GM18499 (cell line): ENCODE results near the gene SSNA1.

Experiments used
- ATAC-seq: cut with Tn5 transposase; IDR thresholded peaks from one replicate; pipeline ENCODE4 v1.9.1; 2021; ENCODE audit warnings: moderate number of reproducible peaks; ENCODE audit not compliant: insufficient read depth, unreplicated experiment

The SSNA1 gene

DNA sequence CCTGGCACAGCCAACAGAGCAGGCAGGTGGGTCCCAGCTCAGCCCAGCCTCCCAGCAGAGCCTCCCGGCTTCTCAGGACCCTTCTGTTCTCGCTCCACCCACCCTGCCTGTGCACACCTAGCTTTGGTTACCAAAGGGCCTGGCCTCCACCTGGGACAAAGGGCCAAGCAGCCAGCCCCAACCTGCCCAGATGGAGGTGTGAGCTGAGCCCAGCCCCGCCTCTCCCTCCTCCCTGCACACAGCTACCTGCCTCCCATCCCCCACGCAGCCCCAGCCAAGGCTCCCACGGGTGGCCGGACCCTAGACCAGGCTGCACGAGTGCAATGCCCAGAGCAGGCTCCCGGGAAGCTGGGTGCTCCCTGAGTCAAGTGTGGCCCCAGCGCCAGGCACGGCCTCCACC lies 6.4 kb downstream of the SSNA1 start:
- ATAC-seq = no peak

DNA sequence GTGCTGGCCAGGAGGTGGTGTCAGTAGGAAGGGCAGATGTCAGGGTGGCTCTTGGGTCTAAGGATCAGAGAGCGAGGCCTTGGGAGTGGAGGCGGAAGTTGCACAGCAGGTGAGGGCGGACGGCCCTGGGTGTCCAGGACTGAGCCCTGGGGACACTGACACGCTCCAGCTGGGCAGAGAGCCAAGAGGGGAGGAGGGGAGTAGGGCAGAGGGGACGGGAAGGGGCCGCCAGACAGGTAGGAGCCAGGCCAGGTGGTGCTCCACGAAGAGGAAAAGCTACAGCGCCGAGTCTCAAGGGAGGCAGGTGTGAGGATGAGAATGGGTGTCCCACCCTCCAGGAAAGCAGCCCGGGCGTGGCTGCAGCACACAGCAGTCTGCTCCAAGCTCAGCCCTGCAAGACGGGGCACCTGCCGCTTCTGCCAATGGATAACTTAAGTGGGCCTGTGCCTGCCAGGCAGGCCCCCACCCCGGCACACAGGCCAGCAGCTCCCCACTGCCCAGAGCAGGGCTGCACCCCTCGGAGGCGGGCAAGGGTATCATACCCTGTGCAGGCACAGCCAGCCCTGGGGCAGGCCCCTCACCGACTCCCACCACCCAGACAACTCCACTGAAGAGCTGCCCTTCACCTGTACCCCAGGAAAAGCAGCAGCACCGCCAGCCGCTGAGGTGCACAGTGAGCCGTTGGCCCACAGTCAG lies 7.2 kb downstream of the SSNA1 start:
- no peak for ATAC-seq

DNA sequence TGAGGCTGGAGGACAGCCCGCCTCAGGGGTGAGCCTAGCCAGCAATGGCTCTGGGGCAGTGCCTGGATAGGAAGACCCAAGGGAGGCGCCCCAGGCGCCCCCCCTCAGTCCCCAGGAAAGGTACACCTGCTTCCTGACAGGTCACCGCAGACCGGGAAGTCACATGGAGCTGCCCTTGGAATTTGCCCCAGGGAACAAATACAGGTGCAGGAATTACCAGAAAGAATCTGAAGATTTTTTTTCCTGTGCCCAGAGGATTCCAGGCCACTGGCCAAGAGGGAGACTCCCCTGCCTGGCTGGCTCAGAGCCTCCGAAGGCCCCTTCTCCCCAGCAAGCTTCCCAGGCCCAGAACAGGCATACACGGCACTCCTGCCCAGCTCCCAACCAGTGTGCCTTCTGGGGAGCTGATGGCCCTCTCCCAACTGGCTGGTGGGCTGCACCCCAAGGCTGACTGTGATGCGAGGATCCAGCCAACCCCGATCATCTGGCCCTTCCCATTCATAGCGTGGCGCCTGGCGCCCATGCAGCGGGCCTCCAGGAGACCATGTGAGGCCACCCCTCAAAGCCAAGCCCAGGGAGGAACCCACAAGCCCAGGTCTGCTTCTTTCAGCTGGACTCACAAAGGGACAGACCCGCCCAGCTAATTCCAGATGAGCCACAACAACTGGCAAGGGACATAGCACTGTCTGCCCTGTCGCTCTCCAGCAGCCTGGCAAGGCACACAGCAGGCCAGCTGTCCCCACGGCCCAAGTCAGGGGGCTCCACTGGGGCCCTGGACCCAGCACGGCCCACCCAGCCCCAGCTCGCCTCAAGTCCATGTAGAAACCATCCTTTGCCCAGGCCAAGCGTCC lies 9.8 kb downstream of the SSNA1 start:
- ATAC-seq = no peak

DNA sequence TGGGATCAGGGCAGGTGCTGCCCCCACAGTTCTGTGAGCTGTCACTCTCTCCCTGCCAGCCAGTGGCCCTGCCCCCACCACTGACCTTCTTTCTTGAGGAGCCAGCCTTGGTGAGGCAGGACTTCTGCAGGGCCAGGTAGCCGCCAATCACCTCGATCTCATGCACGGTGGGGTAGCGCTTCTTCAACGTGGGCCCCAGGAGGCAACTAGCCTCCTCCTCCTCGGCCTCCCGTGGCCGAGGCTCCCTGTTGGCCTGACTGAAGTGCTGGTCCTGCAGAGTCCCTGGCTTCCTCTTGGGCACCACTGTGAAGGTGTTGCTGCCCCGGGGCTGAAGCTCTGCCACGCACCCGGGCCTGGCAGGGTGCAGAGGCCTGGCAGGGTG lies 10.4 kb downstream of the SSNA1 start:
- no peak for ATAC-seq

DNA sequence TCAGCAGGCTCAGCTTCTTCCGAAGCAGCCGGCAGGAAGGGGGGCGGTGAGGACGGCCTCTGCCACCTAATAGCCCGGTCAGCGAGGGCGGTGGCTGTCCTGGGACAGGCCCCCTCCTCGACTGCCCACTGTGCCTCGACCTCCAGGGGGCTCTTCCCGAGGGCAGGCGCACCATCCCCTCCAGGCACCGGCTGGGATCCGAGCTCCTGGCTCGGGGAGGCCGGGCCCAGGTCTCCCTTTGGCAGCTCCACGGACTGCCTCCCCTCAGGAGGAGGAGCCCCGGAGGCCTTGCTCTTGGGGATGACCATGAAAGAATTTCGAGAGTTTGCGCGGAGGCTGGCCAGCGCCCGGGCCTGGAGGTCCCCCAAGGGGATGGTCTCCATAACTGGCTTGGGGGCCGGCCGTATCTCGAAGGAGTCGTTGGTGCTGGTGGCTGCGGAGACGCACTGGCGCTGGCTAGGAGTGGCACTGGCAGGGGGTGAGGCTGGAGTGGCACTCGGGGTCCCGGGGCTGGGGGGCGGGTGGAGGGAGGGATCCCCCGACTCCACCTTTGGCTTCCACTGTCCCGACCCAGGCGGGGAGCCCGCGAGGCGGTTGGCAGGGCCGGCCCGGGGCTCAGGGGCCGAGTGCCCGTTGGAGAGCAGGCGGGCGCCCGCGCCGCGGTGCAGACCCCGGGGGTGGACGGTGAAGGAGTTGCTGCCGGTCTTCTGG lies 11.1 kb downstream of the SSNA1 start:
- no peak for ATAC-seq

DNA sequence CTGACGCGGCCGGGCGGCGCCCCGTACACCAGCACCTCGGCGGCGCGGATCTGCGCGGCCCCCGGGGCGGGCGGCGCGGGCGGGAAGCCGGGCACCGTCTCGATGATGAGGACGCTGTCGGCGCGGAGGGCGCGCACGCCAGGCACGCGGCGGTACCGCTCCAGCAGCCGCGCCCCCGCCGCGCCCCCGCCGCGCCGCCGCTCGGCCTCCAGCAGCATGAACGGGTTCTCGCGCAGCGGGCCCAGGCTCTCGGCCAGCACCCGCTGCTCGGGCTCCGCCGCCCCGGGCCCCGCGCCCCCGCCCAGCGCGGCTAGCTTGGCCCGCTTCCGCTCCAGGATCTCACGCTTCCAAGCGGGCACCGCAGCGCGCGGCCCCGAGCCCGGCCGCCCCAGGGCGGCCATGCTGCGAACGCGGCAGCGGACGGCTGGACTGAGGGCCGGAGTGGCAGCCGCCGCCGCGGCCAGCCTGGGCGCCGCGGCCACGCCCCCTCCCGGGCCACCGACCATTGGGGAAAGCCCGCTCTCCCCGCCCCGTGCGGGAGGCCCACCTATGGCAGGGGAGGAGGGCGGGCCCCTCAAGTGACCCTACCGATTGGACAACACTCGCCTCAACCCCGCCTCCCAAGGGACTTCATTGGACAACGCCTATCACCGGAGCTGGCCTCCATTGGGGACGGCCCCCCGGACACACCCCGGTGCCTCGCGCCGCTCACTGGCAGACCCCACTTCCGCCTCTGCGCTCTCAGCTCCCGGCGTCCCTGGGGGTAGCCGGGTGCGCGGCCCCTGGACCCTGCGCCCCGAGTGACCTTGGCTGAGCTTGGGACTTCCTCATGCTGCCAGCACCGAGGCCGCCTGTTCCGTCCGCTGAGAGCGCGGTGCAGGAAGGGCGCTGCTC lies 12.1 kb downstream of the SSNA1 start, which contains the start of gene TPRN:
TSS of gene TPRN (minus strand) at position 431 of the 894 bp plus-strand sequence. CDS start at position 401, 30 bp downstream.
- peak; percentile 82 for ATAC-seq

DNA sequence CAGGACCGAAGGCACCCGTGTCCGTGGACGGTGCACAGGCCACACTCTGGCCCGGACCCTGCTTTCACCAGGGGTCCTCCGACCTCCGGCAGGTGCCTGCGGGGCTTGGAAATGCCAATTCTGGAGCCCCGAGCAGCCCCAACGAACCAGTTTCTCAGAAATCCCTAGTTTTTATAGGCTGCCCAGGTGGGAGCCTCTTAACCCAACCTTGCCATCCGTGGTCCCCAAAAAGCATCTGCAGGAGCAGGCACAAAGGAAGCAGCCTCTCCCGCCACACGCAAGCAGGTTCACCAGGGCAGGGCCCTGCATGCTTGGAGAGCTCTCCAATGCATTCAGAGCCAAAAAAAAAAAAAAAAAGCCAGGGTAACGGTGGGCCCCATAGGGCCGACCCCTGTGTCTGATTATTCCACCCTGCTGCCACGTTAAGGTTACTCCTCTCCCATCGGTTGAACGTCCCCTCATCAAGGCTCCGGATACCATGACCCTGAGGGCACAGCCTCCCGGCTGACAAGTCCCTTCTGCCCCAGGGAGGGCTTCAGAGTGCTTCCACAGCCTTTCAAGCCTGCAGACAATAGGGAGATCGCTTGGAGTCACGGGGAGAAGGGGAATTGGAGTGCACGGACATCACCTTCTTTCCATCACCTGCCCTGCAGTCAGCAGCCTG lies 12.9 kb downstream of the SSNA1 start:
- ATAC-seq = no peak

DNA sequence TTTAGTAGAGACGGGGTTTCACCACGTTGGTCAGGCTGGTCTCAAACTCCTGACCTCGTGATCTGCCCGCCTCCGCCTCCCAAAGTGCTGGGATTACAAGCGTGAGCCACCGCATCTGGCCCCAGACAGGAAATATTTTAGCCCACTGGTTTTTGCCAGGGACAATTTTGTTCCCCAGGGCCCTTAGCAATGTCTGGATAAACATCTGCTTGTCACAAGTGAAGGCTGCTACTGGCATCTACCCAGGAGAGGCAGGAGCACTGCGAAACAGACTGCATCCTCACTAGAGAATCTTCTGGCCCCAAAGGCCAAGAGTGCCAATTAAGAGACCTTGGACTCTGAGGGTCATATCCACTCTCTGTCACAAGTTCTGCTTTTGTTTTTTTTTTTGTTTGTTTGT lies 14.5 kb downstream of the SSNA1 start:
- ATAC-seq = no peak

DNA sequence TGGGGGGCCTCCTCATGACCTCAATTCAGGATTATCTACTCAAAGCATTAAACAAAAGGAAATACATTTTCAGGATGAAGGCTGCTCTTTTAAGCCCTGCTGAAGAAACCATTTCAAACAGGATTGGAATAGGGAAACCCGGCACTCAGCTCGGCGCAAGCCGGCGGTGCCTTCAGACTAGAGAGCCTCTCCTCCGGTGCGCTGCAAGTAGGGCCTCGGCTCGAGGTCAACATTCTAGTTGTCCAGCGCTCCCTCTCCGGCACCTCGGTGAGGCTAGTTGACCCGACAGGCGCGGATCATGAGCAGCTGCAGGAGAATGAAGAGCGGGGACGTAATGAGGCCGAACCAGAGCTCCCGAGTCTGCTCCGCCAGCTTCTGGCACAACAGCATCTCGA lies 16.3 kb downstream of the SSNA1 start:
- no peak for ATAC-seq

DNA sequence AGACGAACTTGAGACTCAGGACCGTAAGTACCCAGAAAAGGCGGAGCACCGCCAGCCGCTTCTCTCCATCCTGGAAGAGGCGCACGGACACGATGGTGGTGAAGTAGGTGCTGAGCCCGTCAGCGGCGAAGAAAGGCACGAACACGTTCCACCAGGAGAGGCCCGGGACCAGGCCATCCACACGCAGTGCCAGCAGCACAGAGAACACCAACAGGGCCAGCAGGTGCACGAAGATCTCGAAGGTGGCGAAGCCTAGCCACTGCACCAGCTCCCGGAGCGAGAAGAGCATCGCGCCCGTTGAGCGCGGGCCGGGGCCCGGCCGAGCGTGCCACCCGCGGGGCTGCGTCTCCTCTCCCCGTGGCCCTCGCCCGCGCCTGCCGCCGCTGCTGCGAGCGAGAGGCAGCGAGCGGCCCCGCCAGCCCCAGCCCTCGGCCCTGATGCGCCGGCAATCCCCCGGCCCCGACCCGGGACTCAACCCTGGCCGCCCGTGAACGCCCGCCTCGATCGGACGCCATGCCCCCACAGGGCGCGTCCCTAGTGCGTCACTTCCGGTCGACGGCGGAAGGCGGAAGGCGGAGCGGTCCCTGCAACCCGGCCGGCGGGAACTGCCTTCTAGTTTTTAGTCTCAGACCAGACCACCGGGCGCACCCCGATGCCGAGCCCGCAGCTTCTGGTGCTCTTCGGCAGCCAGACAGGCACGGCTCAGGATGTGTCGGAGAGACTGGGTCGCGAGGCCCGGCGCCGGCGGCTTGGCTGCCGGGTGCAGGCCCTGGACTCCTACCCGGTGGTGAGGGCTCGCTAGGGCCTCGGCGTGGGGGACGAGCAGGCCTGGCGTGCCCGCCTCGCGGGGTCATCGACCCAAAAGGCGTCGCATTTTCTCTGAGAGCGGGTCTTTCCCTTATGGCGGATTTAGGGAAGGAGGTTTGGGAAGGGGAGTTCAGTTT lies 16.9 kb downstream of the SSNA1 start, which contains the start of the genes NDOR1 and TMEM203:
TSS of gene NDOR1 (plus strand) at position 575 of the 944 bp plus-strand sequence. CDS start at position 653, 78 bp downstream.
TSS of gene TMEM203 (minus strand) at position 523 of the 944 bp plus-strand sequence. CDS start at position 289, 234 bp downstream.
- ATAC-seq = no peak

DNA sequence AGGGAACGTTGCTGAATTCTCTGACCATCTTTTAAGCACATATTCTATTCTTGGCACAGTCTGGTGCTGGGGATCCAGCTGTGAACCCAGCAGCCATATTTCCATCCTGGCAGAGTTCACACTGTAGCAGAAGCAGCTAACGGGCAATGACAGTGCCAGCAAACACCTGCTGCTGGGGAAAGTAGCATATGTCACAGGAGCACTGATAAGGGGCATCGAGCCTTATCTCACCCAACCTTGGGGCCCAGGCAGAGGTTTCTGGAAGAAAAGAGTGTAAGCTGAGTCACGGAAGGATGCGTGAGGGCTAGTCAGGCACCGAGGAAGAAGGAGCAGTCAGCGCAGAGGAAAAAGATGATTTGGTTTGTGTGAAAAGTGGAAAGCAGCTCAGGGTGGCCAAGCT lies 18.1 kb downstream of the SSNA1 start:
- no peak for ATAC-seq

DNA sequence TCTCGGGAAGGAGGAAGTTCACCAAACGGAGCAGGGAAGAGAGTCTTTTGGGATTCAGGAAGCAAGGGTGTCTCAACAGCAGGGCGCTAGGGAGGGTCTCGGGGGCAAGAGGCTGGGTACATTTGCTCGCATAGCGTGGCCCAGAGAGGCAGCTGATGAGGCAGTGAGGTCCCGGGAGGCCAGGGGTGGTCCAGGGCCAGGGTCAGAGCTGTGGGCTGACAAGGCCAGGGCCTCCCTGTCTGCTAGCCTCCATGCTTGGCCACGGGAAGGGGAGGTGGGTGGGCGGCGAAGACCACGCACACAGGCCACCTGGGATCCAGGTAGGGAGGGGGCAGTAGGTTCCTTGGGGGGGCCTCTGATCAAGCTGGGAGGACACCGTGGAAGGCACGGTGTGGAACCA lies 23.1 kb downstream of the SSNA1 start:
- no peak for ATAC-seq

DNA sequence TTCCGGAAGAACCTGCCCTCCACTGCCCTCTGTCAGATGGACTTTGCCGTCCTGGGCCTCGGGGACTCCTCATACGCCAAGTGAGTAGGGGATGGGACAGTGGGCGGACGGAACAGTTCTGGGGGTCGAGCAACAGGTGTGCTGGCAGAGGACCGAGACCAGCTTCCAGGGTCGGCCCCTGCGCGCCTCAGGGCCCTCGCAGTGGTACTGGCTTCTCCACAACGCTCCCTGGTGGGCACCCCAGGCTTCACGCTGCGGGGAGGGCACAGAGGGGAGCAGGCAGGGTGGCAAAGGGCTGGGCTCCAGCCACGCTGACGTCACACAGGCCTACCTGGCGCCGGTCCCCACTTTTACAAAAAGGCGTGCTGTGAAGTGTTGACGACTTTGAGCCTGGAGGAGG lies 24.0 kb downstream of the SSNA1 start:
- ATAC-seq = no peak

DNA sequence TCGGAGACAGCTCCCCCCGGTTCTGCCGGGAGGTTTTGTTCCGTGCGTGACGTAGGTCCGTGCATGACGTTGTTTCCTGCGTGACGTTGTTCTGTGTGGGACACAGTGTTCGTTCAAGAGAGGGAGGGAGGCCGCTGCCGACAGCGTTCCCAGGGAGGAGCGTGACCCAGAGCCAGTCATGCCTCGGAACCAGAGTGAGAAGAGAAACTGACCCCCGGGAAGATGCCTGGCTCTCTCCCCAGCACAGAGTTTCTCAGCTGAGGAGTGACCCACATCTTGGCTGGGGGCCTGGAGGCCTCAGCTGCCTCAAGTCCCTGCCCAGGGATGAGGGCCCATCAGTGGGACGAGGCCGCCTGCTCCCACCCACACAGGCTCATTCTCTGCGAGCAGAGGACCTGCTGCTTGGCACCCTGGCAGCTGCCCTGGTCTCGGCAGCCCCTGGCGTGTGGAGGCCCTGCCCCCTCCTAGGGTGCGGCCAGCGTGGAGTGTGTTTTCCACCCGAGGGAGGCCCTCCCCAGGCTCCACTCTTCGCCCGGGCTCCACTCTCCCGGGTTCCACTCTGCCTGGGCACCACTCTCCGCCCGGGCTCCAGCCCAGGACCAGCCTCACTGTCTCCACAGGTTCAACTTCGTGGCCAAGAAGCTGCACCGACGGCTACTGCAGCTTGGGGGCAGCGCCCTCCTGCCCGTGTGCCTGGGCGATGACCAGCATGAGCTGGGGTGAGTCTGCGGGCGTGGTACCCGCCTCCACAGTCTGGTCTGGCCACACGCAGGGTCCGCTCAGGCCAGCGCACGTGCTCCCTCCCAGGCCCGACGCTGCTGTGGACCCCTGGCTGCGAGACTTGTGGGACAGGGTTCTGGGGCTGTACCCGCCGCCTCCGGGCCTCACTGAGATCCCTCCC lies 24.9 kb downstream of the SSNA1 start:
- no peak for ATAC-seq

DNA sequence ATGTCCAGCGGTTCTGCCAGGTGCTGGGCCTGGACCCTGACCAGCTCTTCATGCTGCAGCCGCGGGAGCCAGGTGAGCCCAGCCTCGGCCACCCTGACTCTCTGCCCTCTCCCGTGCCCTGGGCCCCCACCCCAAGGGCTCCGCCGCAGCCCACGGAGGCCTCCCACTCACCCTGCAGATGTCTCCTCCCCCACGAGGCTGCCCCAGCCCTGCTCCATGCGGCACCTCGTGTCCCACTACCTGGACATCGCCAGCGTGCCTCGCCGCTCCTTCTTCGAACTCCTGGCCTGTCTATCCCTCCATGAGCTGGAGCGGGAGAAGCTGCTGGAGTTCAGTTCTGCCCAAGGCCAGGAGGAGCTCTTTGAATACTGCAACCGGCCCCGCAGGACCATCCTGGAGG lies 26.1 kb downstream of the SSNA1 start:
- no peak for ATAC-seq

DNA sequence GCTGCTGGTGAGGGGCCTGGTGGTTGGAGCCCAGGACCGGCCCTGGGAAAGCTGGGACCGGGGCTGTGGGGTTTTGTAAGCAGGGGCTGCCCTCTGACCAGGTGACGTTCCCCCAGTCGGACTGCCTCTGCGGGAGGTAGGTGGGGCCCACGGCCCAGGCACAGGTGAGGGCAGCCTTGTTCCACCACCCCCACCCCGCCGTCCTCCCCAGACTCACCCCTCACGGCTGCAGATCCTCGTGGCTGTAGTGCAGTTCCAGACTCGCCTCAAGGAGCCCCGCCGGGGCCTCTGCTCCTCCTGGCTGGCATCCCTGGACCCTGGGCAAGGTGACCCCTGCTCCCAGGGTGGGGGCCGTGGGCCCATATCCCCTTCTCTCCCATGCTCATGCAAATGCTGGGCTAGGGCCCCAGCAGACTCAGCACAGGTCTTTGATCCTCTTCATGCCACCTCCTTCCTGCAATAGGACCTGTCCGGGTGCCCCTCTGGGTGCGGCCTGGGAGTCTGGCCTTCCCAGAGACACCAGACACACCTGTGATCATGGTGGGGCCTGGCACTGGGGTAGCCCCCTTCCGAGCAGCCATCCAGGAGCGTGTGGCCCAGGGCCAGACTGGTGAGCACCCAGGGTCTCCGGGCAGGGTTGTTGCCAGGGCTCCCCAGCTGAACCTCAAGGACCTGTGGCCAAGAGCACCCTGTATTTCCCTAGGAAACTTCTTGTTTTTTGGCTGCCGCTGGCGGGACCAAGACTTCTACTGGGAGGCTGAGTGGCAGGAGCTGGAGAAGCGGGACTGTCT lies 26.9 kb downstream of the SSNA1 start:
- no peak for ATAC-seq
